Medulla oblongata (tissue), 1 donor: ENCODE measurements around the gene STRN3.

ENCODE experiments used
- DNase-seq: peaks from one replicate; pipeline ENCODE4 v3.0.0-alpha.2; 2015; ENCODE audit errors: extremely low spot score

The STRN3 gene

GRCh38 chr14:30873308-30874119 lies 152.7 kb downstream of the STRN3 start:
- no peak for DNase-seq

- no peak for DNase-seq
Observed at GRCh38 chr14:30872602-30873001, 153.6 kb downstream of the STRN3 start.

GRCh38 chr14:30869551-30870155 lies 156.5 kb downstream of the STRN3 start:
- DNase-seq: no peak

GRCh38 chr14:30868736-30869135 lies 157.4 kb downstream of the STRN3 start:
- no peak for DNase-seq

GRCh38 chr14:30864934-30865333 lies 161.2 kb downstream of the STRN3 start:
- DNase-seq: no peak

- DNase-seq: no peak
Observed at GRCh38 chr14:30861200-30861599, 165.0 kb downstream of the STRN3 start.

GRCh38 chr14:30855345-30856037 lies 170.7 kb downstream of the STRN3 start:
- DNase-seq: no peak

- DNase-seq: no peak
Observed at GRCh38 chr14:30854492-30854891, 171.7 kb downstream of the STRN3 start.

- no peak for DNase-seq
Observed at GRCh38 chr14:30853946-30854345, 172.2 kb downstream of the STRN3 start.

- DNase-seq: no peak
Observed at GRCh38 chr14:30849983-30850382, 176.2 kb downstream of the STRN3 start.

GRCh38 chr14:30849354-30849753 lies 176.8 kb downstream of the STRN3 start:
- DNase-seq: no peak

GRCh38 chr14:30848449-30849240 lies 177.5 kb downstream of the STRN3 start:
- no peak for DNase-seq
